ENCODE data around the gene SLC44A3.

SLC44A3 gene

DNA sequence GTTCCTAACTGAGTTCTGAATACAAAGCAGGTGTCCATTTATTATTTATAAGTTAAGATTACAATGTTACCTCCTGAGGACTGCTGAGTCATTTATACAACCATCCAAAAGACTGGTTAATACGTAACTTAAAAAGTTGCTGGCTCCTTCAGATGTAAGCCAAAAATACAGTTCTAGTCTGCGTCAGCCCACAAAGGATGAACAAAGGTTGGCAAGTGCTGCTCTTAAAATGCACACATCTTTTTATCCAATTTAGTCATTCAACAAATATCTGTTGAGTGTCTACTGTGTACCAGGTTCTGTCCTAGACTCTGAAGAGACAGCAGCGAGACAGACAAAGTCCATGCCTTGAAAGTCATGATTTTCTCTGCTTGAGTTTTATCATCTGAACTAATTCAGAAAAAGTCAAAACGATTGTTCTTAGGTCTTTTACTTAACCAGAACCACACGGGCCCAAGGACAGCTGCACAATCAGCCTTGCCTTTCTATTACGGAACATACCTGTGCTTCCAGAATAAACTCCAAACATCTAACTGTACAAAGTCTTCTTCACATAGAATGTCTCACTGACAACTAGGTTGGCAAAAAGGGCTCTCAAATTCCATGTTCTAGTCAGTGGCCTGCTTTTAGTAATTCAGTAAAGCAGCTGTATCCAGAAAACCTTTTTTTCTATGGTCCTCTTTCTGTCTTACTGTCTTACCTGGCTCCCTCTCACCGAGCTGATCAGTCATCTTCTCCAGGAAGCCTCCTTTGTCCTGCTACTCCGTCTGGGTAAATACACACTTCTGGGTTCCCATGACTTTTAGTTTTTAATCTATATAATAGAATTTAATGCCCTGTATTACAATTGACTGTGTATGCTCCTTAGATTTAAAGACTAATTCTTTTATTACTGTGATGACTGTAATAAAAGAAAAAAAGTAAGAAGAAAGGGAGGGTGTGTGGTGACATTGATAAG lies 122.3 kb downstream of the SLC44A3 start:
- TF ChIP-seq, protein P1, sequence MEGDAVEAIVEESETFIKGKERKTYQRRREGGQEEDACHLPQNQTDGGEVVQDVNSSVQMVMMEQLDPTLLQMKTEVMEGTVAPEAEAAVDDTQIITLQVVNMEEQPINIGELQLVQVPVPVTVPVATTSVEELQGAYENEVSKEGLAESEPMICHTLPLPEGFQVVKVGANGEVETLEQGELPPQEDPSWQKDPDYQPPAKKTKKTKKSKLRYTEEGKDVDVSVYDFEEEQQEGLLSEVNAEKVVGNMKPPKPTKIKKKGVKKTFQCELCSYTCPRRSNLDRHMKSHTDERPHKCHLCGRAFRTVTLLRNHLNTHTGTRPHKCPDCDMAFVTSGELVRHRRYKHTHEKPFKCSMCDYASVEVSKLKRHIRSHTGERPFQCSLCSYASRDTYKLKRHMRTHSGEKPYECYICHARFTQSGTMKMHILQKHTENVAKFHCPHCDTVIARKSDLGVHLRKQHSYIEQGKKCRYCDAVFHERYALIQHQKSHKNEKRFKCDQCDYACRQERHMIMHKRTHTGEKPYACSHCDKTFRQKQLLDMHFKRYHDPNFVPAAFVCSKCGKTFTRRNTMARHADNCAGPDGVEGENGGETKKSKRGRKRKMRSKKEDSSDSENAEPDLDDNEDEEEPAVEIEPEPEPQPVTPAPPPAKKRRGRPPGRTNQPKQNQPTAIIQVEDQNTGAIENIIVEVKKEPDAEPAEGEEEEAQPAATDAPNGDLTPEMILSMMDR (IDR thresholded peaks at IDR 0.05; ENCODE audit: extremely low read depth, missing control alignments) = no peak
- no peak for DNase-seq (ENCODE audit: low spot score)

Measured in GM20000 (cell line).